HG03521 (cell line): ENCODE data around the gene CAPN11.
"Not testable (repeated sequence)": the region's sequence is repeated elsewhere in the genome, so short reads cannot be mapped to it uniquely, and the experiment has no call there.

ENCODE experiments used
- ATAC-seq: cut with Tn5 transposase; IDR thresholded peaks from one replicate; pipeline ENCODE4 v1.9.1; 2021; ENCODE audit warnings: mild to moderate bottlenecking, moderate library complexity; ENCODE audit not compliant: unreplicated experiment

CAPN11 gene

GRCh38 chr6:44179648-44180047, 21.0 kb downstream of the CAPN11 start:
- no peak for ATAC-seq

- ATAC-seq: no peak
Measured at GRCh38 chr6:44180406-44180805, 21.8 kb downstream of the CAPN11 start.

DNA sequence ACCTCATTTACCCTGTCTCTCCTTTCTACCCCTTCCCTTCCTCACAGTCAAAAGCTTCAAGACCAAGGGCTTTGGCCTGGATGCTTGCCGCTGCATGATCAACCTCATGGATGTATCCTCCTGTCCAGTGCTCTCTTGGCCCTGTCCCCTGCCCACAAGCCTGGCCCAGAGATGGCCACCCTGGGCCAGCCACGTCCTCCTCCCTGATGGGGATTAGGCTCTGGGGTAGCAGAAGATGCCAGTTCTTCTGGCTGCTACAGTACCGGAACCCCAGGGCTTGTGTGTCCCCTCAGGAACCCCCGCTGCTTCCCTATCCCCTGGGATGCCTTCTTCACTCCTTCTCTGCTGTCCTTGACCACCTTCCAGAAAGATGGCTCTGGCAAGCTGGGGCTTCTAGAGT, 22.3 kb downstream of the CAPN11 start:
- no peak for ATAC-seq

DNA sequence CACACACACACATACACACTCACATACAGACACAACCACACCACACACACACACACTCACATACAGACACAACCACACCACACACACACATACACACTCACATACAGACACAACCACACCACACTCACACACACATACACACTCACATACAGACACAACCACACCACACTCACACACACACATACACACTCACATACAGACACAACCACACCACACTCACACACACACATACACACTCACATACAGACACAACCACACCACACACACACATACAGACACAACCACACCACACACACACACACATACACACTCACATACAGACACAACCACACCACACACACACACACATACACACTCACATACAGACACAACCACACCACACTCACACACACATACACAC, 23.2 kb downstream of the CAPN11 start:
- not testable (repeated sequence) for ATAC-seq

DNA sequence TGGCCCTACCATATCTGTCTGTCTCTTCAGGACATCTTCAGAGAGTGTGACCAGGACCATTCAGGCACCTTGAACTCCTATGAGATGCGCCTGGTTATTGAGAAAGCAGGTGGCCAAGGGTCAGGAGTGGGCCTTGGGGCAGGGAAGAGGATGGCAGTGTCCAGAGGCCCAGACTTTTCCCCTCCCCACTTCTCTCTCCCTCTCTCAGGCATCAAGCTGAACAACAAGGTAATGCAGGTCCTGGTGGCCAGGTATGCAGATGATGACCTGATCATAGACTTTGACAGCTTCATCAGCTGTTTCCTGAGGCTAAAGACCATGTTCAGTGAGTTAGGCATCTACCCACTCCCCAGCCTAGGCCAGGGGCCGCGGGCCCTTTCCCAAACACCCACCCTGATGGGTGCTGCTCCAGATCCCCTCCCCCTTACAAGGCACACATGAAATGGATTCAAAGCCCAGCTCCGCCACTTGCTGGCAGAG, 24.3 kb downstream of the CAPN11 start:
- no peak for ATAC-seq

DNA sequence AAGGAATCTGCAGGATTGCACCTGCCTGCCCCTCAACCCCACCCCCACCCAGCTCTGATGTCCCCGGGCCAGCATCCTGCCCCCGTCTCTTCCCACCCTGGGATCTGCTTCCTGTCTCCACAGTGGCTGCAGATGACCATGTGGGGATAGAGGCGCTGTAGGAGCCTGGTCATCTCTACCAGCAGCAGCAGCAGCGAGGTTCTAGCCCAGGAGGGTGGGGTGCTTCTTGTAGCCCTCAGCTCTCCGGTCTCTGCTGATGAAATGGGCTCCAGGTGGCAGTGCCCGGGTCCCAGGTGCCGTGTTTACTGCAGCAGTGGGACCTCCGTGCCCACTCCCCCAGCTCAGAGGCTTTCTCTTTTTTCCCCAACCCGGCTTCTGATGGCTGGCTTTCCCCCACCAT, 25.2 kb downstream of the CAPN11 start:
- no peak for ATAC-seq

GRCh38 chr6:44185356-44185755, 26.7 kb downstream of the CAPN11 start:
- not testable (repeated sequence) for ATAC-seq

GRCh38 chr6:44185953-44186634, 27.5 kb downstream of the CAPN11 start:
- no peak for ATAC-seq

- ATAC-seq: no peak
Measured at GRCh38 chr6:44186635-44187025, 28.0 kb downstream of the CAPN11 start.

DNA sequence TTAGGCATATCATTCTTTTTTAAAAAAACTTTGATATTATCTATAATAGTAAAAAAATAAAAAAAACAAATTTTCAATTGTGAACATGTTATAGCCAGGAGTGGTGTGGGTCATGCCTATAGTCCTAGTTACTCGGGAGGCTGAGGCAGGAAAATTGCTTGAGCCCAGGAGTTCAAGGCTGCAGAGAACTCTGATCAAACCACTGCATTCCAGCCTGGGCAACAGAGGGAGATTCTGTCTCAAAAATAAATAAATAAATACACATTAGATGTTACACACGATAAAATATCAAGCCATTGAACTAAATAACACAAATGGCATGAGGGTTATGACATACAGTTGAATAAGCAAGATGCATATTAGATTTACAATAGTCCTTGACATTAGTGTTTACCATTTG, 30.2 kb downstream of the CAPN11 start:
- no peak for ATAC-seq

- no peak for ATAC-seq
Measured at GRCh38 chr6:44189257-44189656, 30.6 kb downstream of the CAPN11 start.

- ATAC-seq: no peak
Measured at GRCh38 chr6:44190715-44191114, 32.1 kb downstream of the CAPN11 start.

GRCh38 chr6:44192428-44193041, 33.9 kb downstream of the CAPN11 start:
- no peak for ATAC-seq

DNA sequence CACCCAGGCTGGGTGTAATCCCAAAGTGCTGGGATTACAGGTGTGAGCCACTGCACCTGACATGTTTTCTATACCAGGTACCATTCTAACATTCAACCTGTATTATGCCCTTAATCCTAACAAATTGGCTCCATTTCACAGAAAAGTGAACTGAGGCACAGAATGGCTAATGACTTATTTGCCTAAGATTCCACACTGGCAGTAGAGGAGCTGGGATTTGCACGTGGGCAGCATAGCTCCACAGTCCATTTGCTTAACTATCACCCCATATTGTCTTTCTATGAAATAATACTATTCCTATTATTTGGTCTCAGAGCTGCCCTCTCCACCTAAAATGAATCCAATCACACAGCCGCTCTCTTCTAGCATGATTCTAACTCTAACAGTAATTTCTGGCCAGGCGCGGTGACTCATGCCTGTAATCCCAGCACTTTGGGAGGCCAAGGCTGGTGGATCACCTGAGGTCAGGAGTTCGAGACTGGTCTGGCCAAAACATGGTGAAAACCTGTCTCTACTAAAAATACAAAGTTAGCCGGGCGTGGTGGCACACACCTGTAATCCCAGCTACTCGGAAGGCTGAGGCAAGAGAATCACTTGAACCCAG, 34.8 kb downstream of the CAPN11 start:
- no peak for ATAC-seq

- ATAC-seq: no peak
Measured at GRCh38 chr6:44194326-44194725, 35.7 kb downstream of the CAPN11 start.

GRCh38 chr6:44196351-44196750, 37.7 kb downstream of the CAPN11 start:
- ATAC-seq: not testable (repeated sequence)

GRCh38 chr6:44198684-44199083, 40.1 kb downstream of the CAPN11 start:
- no peak for ATAC-seq

GRCh38 chr6:44199883-44200282, 41.3 kb downstream of the CAPN11 start:
- no peak for ATAC-seq

- no peak for ATAC-seq
Measured at GRCh38 chr6:44201200-44201599, 42.6 kb downstream of the CAPN11 start.

DNA sequence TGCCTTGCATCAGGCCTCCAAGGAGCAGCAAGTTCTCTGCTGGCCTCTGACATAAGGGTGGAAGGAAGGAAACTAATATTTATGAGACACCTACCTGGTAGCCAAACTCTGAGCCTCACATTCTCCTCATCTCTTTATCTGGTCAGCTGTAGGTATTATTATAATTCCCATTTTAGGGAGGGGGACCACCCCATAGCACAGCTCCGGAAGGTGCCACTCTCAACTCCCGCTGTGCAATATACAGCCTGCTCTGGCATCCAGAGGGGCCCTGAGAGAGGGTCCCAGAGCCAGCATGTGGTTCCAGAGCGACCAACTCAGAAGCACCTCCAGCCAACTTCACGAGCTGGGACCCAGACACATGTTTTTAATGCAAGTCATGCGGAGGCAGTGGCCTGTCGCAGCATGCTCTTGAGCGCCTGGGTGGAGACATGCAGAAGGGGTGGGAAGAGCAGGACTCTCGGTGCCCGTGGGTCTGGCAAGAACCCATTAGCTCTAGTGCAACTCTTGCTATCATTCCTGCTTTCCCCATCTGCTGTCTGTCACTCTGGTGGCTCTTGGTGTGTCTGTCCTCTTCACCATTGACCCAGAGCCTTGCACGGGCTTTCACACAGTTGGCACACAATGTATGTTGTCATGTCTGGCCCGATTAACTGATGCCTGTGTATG, 43.2 kb downstream of the CAPN11 start:
- ATAC-seq: no peak

DNA sequence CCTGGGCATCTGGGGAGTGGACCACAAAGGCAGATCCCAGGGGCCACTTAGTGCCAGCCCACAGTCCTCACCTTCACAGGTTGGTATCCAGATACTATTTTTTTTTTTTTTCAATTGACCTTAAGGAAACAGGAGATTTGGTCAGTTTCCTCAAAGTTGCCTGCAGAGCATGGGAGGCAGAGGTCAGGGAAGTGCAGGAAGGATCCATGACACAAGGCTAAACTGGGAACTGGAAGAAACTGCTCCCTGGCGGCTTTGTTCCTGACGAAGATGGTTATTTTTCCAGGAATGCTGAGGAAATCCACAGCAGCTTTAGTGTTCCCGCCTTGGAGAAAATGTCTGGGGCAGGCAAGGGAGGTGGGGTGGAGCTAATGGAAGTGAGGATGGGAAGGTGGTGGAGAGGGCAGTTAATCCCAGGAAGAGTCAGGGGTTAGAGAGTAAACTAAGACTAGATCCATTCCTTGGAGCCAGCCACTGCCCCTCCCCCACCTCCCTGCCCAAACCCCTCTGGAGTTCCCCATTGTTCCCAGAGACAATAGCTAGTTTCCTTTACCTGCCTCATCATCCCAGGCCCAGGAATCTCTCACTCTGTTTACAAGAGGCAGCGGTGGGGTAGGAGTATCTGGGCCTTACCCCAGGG, 43.8 kb downstream of the CAPN11 start:
- no peak for ATAC-seq
